SK-N-SH (cell line): ENCODE measurements around the gene CCNA2. TPM values are rescaled to one million over a fixed set of nuclear protein-coding genes. Genes with fewer than 3 reads are reported as not detected.

ENCODE experiments used
- CTCF ChIA-PET: fragments of 300-600, 350-600 bp; formaldehyde crosslinking; extraction: SDS; loops from one replicate; lab custom pipeline; 2021; lab: Yijun Ruan, JAX
- POLR2A ChIA-PET: fragments of 350-600 bp; sonication (Branson Sonifier 250); formaldehyde crosslinking; extraction: SDS; loops from one replicate; lab custom pipeline; 2020; ENCODE audit warnings: antibody characterized with exemption, inconsistent platforms; lab: Yijun Ruan, JAX
- DNase-seq: peaks from one replicate; pipeline ENCODE4 v3.0.0; 2012
- H2AFZ ChIP-seq: fragments of 200-600 bp; sonication (generic); 2 replicates; pipeline ENCODE4 v1.8.1; 2016; ENCODE audit warnings: antibody characterized with exemption, mild to moderate bottlenecking, low read depth
- H3F3A ChIP-seq: fragments of 200-600 bp; sonication (generic); replicated peaks from 2 replicates; pipeline ENCODE3; 2016; ENCODE audit warnings: antibody characterized with exemption, mild to moderate bottlenecking; ENCODE audit not compliant: insufficient read depth
- H3K27ac ChIP-seq, 2 experiments: fragments of 200-500 bp in 1 of 2; fragments of 200-600 bp in 1 of 2; sonication (Bioruptor generic) in 1 of 2; sonication (generic), shearing (Covaris generic) in 1 of 2; 2 replicates each; pipeline versions ENCODE4 v1.5.1 to v1.6.1; 2014 to 2016; ENCODE audit warnings: low read depth in 2 of 2, inconsistent platforms in 1 of 2, low read length in 1 of 2, mild to moderate bottlenecking in 1 of 2, mixed read lengths in 1 of 2
- H3K27me3 ChIP-seq: fragments of 200-600 bp; sonication (generic), shearing (Covaris generic); 2 replicates; pipeline ENCODE4 v1.6.1; 2016; ENCODE audit warnings: mixed run types; ENCODE audit not compliant: insufficient read depth
- H3K36me3 ChIP-seq, 2 experiments: fragments of 200-500 bp in 1 of 2; fragments of 200-600 bp in 1 of 2; sonication (Bioruptor generic) in 1 of 2; sonication (generic) in 1 of 2; replicated peaks in 1 of 2; 2 replicates each; pipeline versions ENCODE3 to v1.5.1; 2014 to 2016; ENCODE audit warnings: low read length in 1 of 2, mild to moderate bottlenecking in 1 of 2; ENCODE audit not compliant: insufficient read depth in 2 of 2, control insufficient read depth in 1 of 2
- H3K4me1 ChIP-seq, 2 experiments: fragments of 200-500 bp in 1 of 2; fragments of 200-600 bp in 1 of 2; sonication (Bioruptor generic) in 1 of 2; sonication (generic), shearing (Covaris generic) in 1 of 2; 2 replicates each; pipeline versions ENCODE4 v1.5.1 to v1.6.1; 2014 to 2016; ENCODE audit warnings: low read depth in 1 of 2, low read length in 1 of 2, mixed run types in 1 of 2; ENCODE audit not compliant: insufficient read depth in 2 of 2, control insufficient read depth in 1 of 2
- H3K4me2 ChIP-seq: fragments of 200-600 bp; sonication (generic), shearing (Covaris generic); 2 replicates; pipeline ENCODE4 v1.6.1; 2017; ENCODE audit warnings: mixed run types
- H3K4me3 ChIP-seq, 2 experiments: fragments of 200-500 bp in 1 of 2; fragments of 200-600 bp in 1 of 2; sonication (Bioruptor generic) in 1 of 2; sonication (generic), shearing (Covaris generic) in 1 of 2; 2 replicates each; pipeline versions ENCODE4 v1.5.1 to v1.8.1; 2014 to 2016; ENCODE audit warnings: low read depth in 2 of 2, inconsistent platforms in 1 of 2, low read length in 1 of 2, mild to moderate bottlenecking in 1 of 2, mixed read lengths in 1 of 2, moderate library complexity in 1 of 2
- H3K79me2 ChIP-seq: fragments of 200-600 bp; sonication (generic); 2 replicates; pipeline ENCODE4 v1.8.1; 2017; ENCODE audit warnings: mild to moderate bottlenecking; ENCODE audit not compliant: insufficient read depth
- H3K9ac ChIP-seq: fragments of 200-600 bp; sonication (generic); 2 replicates; pipeline ENCODE4 v1.6.1; 2017; ENCODE audit warnings: mixed run types
- H3K9me2 ChIP-seq: fragments of 200-600 bp; sonication (generic); 2 replicates; pipeline ENCODE4 v1.6.1; 2017; ENCODE audit warnings: mixed run types
- H3K9me3 ChIP-seq: fragments of 200-600 bp; sonication (generic); 2 replicates; pipeline ENCODE4 v1.6.1; 2017; ENCODE audit warnings: mixed run types, mild to moderate bottlenecking, moderate library complexity
- H4K20me1 ChIP-seq: fragments of 200-600 bp; sonication (generic); 2 replicates; pipeline ENCODE4 v1.6.1; 2017; ENCODE audit warnings: mild to moderate bottlenecking, mixed run types; ENCODE audit not compliant: insufficient read depth
- ELF1 ChIP-seq: IDR thresholded peaks from 2 replicates; pipeline ENCODE4 v1.4.0; 2012
- EZH2phosphoT487 ChIP-seq: fragments of 200-600 bp; sonication (generic); IDR thresholded peaks from 2 replicates; pipeline ENCODE4 v1.6.1; 2017; ENCODE audit warnings: low read depth, mixed run types, mild to moderate bottlenecking, antibody characterized with exemption, moderate library complexity, borderline replicate concordance
- FOSL2 ChIP-seq: IDR thresholded peaks from 2 replicates; pipeline ENCODE4 v1.4.0; 2012; ENCODE audit warnings: low read depth, mild to moderate bottlenecking, moderate library complexity, borderline replicate concordance
- FOXJ3 ChIP-seq: sonication (generic); formaldehyde crosslinking; IDR thresholded peaks from 2 replicates; pipeline ENCODE4 v1.5.1; 2020; ENCODE audit warnings: mild to moderate bottlenecking, missing genetic modification reagents
- FOXM1 ChIP-seq: IDR thresholded peaks from 2 replicates; pipeline ENCODE4 v1.4.0; 2012; ENCODE audit warnings: low read depth, mild to moderate bottlenecking
- GABPA ChIP-seq: IDR thresholded peaks from 2 replicates; pipeline ENCODE4 v1.4.0; 2012; ENCODE audit warnings: low read depth, mild to moderate bottlenecking
- JUND ChIP-seq: IDR thresholded peaks from 2 replicates; pipeline ENCODE4 v1.4.0; 2012
- MXI1 ChIP-seq: IDR thresholded peaks from 2 replicates; pipeline ENCODE4 v1.6.1; 2012; ENCODE audit warnings: mild to moderate bottlenecking, low read depth, low read length, improper control_type of control experiment
- NRF1 ChIP-seq: IDR thresholded peaks from 2 replicates; pipeline ENCODE4 v1.6.1; 2012; ENCODE audit warnings: low read depth, mild to moderate bottlenecking, low read length
- POLR2AphosphoS5 ChIP-seq: IDR thresholded peaks from 2 replicates; pipeline ENCODE4 v1.6.1; 2012; ENCODE audit warnings: low read depth, low read length
- RCOR1 ChIP-seq: fragments of 150-350 bp; IDR thresholded peaks from 2 replicates; pipeline ENCODE4 v1.6.1; 2017; ENCODE audit warnings: antibody characterized with exemption, low read length
- RFX5 ChIP-seq: IDR thresholded peaks from 2 replicates; pipeline ENCODE4 v1.6.1; 2012; ENCODE audit warnings: mild to moderate bottlenecking, improper control_type of control experiment, low read length
- RXRA ChIP-seq: IDR thresholded peaks from 2 replicates; pipeline ENCODE4 v1.4.0; 2012; ENCODE audit warnings: low read depth, mild to moderate bottlenecking, borderline replicate concordance
- SIN3A ChIP-seq: IDR thresholded peaks from 2 replicates; pipeline ENCODE4 v1.6.1; 2012; ENCODE audit warnings: low read depth, mild to moderate bottlenecking, low read length, moderate library complexity, borderline replicate concordance
- SMC3 ChIP-seq: IDR thresholded peaks from 2 replicates; pipeline ENCODE4 v1.6.1; 2012; ENCODE audit warnings: low read depth, low read length, improper control_type of control experiment
- WGBS: methylation state at CpG from one replicate; pipeline ENCODE4 v1.1.6; 2017; ENCODE audit warnings: low lambda C conversion rate; 5-methylcytosine and 5-hydroxymethylcytosine counted together
- polyA plus RNA-seq, 3 experiments: library from polyadenylated mRNA; depleted of rRNA; stranded (reverse); fragments of >200 nt; gene quantifications; 2 replicates each; pipeline ENCODE4 v1.2.3, GENCODE V29; 2012
- TF ChIP-seq, protein P1 (sequence below): fragments of 150-350 bp; IDR thresholded peaks from 2 replicates; pipeline ENCODE4 v1.6.1; 2016; ENCODE audit warnings: mild to moderate bottlenecking, low read depth, low read length
- TF ChIP-seq, protein P2 (sequence below): fragments of 150-350 bp; IDR thresholded peaks from 2 replicates; pipeline ENCODE4 v1.6.1; 2017; ENCODE audit warnings: antibody characterized with exemption, low read length, low read depth, borderline replicate concordance
- TF ChIP-seq, protein P3 (sequence below): IDR thresholded peaks from 2 replicates; pipeline ENCODE4 v1.4.0; 2012; ENCODE audit warnings: low read depth
- TF ChIP-seq, protein P4 (sequence below): IDR thresholded peaks from 2 replicates; pipeline ENCODE4; 2012

The CCNA2 gene
- polyA plus RNA-seq, 1 of the 3 experiments (the other 2 are of a cell fraction) = 23.8 TPM

DNA sequence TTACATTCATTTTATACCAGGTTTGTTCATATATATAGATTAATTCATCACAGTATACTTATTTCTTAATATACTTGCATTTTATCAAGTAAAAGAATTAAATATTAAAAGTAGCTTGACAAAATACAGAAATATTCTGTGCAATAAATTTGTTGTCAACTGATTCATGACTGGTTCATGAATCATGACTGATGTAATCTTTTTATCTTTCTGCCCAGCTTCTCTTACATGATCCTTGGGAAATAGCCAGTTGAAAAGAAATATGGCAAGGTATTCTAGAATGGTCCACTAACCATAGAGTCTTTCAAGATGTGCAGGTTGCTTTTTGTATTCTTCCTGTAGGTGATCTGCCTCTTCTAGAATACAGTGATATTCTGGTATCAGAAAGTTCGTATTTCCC, 4.2 kb upstream of the CCNA2 start (continued):
- TF ChIP-seq FOXJ3 (CRISPR knock-in tag) (no peak), JUND (peak; percentile 88), POLR2AphosphoS5 (peak; percentile 54; the same call in 1 of the 2 replicates)

DNA sequence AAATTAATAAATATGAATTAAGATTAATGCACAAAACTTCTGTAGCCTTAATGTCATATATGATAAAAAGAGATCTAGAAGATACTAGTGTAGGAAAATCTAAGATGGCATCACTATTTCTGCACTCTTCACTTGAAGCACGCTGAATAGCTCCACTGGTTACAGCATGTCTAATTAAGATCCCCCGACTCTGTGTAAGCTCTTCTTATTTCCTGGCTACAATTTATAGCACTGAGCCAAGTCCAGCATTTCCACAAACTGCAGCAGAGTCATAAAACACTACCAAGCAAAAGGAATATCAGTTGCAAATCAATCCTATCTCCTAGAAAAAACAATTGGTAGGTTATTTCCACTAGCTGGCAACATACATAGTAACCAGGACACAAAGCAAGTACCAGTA, 1.3 kb upstream of the CCNA2 start:
- Histone ChIP-seq H3K36me3 (peaks cover 34 to 37% of the 10 kb centered on the region in 2 experiments), H3K27me3 (no peaks in the 10 kb centered on the region), H3K4me3 (no peak overlapping the region), H3K4me2 (no peak overlapping the region), H3F3A (peaks cover 57% of the 10 kb centered on the region), H3K9me3 (no peaks in the 10 kb centered on the region; the same call in 1 of the 2 replicates), H4K20me1 (no peaks in the 10 kb centered on the region; the same call in 1 of the 2 replicates), H2AFZ (peak overlapping the region; percentile 32; the same call in 1 of the 2 replicates), H3K79me2 (peaks cover 38% of the 10 kb centered on the region), H3K9me2 (no peaks in the 10 kb centered on the region), H3K27ac (no peak overlapping the region), H3K4me1 (peaks cover 12% of the 10 kb centered on the region in 2 experiments; a peak in 3 of 4 replicates), H3K9ac (no peak overlapping the region)
- TF ChIP-seq, protein P1, sequence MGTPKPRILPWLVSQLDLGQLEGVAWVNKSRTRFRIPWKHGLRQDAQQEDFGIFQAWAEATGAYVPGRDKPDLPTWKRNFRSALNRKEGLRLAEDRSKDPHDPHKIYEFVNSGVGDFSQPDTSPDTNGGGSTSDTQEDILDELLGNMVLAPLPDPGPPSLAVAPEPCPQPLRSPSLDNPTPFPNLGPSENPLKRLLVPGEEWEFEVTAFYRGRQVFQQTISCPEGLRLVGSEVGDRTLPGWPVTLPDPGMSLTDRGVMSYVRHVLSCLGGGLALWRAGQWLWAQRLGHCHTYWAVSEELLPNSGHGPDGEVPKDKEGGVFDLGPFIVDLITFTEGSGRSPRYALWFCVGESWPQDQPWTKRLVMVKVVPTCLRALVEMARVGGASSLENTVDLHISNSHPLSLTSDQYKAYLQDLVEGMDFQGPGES = no peak
- TF ChIP-seq RFX5 = no peak
- no peak for TF ChIP-seq SMC3
- TF ChIP-seq EZH2phosphoT487 = no peak
- TF ChIP-seq, protein P2, sequence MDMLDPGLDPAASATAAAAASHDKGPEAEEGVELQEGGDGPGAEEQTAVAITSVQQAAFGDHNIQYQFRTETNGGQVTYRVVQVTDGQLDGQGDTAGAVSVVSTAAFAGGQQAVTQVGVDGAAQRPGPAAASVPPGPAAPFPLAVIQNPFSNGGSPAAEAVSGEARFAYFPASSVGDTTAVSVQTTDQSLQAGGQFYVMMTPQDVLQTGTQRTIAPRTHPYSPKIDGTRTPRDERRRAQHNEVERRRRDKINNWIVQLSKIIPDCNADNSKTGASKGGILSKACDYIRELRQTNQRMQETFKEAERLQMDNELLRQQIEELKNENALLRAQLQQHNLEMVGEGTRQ = no peak
- no peak for TF ChIP-seq GABPA
- no peak for TF ChIP-seq SIN3A
- TF ChIP-seq FOSL2 = no peak
- no peak for TF ChIP-seq MXI1
- CTCF ChIA-PET = interaction anchor here (1.2 to 2.1 kb wide), 3 partner anchors 11 to 363 kb away, joined by 3 to 9 read pairs (median 3); no protein-coding TSS in a partner anchor
- 50% methylated on average over 2 of the region's 2 CpGs for WGBS
- DNase-seq = no peak
- POLR2A ChIA-PET = no interaction called here

DNA sequence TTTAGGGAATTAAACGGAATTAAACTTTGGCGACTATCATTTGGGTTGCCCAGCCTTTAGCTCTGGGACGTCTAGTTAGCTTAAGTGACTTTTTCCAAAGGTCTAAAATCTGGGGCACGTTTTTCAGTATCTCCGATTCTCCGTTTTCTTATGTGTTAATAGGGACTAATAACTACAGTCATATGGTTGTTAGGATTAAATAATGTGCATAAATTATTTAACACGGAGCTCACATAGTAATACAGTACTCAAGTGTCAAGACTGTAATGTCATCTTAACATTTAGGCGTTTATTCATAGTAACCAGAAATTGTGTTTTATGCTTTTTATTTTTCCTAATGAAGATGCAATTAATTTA, 466 bp upstream of the CCNA2 start:
- Histone ChIP-seq H3F3A (peaks cover 65% of the 10 kb centered on the region), H3K4me1 (peaks cover 12 to 18% of the 10 kb centered on the region in 2 experiments; a peak in 3 of 4 replicates), H3K9ac (peak overlapping the region; percentile 84), H4K20me1 (no peaks in the 10 kb centered on the region; the same call in 1 of the 2 replicates), H3K9me2 (no peaks in the 10 kb centered on the region), H3K9me3 (no peaks in the 10 kb centered on the region; the same call in 1 of the 2 replicates), H2AFZ (peak overlapping the region; percentile 77), H3K36me3 (peaks cover 38 to 43% of the 10 kb centered on the region in 2 experiments), H3K27ac (peak overlapping the region; percentile 63 to 84), H3K4me2 (peak overlapping the region; percentile 94), H3K79me2 (peaks cover 46% of the 10 kb centered on the region), H3K27me3 (no peaks in the 10 kb centered on the region), H3K4me3 (peak overlapping the region; percentile 80 to 86)
- WGBS = 14% methylated on average over 8 of the region's 8 CpGs
- DNase-seq = no peak
- ChIA-PET CTCF (interaction anchor here (1.2 to 2.1 kb wide), 3 partner anchors 12 to 362 kb away, joined by 3 to 9 read pairs (median 3); no protein-coding TSS in a partner anchor), POLR2A (interaction anchor here (1.3 kb wide), 1 partner anchor 23 kb away, joined by 9 read pairs; the partner anchor contains the start of gene EXOSC9)
- no peak for TF ChIP-seq NRF1
- TF ChIP-seq POLR2AphosphoS5 = no peak
- no peak for TF ChIP-seq SMC3
- TF ChIP-seq JUND = no peak
- TF ChIP-seq RCOR1 = no peak
- no peak for TF ChIP-seq EZH2phosphoT487
- TF ChIP-seq RXRA = no peak
- TF ChIP-seq FOXM1 = no peak
- TF ChIP-seq, protein P3, sequence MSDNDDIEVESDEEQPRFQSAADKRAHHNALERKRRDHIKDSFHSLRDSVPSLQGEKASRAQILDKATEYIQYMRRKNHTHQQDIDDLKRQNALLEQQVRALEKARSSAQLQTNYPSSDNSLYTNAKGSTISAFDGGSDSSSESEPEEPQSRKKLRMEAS = no peak
- no peak for TF ChIP-seq ELF1
- TF ChIP-seq, protein P4, sequence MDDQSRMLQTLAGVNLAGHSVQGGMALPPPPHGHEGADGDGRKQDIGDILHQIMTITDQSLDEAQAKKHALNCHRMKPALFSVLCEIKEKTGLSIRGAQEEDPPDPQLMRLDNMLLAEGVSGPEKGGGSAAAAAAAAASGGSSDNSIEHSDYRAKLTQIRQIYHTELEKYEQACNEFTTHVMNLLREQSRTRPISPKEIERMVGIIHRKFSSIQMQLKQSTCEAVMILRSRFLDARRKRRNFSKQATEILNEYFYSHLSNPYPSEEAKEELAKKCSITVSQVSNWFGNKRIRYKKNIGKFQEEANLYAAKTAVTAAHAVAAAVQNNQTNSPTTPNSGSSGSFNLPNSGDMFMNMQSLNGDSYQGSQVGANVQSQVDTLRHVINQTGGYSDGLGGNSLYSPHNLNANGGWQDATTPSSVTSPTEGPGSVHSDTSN = no peak
- TF ChIP-seq GABPA = no peak
- TF ChIP-seq, protein P2 = no peak
- TF ChIP-seq SIN3A = no peak
